ENCODE measurements around the gene MACROH2A2.
"Not testable (repeated sequence)": the region's sequence is repeated elsewhere in the genome, so short reads cannot be mapped to it uniquely, and the experiment has no call there.

The MACROH2A2 gene

DNA sequence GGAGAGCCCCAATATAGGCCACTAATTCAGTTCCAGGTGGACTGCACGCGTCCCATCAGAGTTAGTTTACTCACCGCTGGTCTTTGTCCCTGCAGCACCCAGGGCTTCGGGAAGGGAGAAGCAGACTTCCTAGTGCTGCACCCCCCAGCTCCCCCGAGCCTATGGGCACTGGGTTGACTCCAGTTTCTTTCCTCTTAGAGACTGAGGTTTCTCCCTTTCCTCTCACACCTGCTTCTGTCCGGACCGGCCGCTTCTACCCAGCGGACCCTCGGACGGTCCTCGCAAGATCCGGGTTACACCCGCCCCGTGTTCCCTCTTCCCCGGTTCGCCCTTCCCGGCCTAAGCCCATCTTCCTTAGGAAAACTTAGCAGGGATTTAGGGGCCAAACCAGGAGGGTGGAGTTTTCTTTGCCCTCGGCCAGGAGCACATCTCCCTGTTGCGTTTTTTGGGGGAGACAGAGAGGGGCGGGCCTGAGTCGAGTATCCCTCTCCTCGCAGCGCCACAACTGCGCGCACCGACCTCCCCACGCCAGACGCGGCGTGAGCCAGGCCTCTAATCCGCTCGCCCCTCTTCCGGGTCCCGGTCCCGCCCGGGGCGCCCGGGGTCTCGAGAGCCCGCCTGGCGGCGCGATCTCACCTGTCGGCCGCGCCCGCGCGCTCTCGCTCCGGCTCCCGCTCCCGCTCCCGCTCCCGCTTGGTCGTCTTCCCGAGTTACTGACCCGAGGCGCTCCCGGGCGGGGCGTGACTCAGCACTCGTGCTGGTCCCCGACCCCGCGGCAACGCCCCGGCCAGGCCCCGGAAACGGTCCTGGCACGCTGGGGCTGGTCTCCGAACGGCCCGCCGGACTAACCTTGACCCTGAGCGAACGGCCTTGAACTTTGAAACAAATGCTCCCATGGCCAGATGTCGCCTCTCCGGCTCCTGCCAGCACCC is 79.7 kb downstream of the MACROH2A2 start, which contains the start of gene AIFM2:
AIFM2 (minus strand) TSS at position 728 of the 932 bp plus-strand sequence. CDS start 8,741 bp downstream, outside the sequence.
- DNase-seq: peak; percentile 63

DNA sequence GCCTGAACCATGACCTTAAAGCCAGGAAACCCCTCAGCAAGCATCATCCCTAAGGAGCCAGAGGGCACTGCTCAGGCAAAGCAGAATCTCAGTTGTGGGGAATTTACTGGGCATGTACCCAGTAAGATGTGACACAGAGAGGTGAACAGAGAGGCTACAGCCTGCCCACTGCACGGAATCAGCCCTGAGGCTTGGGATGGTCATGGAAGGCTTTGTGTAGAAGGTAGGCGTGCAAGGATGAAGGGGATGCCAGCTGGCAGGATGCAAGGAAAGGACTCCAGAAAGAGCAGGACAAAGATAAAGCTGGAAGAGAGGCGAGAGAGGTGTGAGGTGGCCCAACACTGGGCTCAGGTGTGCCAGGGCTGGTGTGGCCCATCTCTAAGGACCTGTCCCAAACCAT is 82.4 kb downstream of the MACROH2A2 start:
- DNase-seq: peak; percentile 4

DNA sequence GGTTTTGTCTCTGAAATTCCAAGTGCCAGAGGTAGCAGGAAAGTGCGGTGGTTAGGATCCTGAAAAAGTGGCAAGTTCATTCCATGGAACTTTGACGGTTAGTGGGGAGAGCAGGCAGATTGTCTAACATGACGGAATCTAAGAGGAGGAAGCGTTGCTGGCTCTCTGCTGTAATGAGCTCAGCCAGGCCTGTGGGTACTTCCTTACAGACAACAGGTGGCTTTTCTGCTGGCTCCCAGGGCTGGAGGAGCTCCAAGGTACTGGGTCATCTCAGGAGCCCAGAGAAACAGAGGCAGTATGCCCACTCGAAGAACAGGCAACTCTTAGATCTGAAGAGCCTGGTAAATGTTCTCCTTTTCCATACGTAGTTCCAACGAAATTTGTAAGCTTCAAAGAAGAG is 83.0 kb downstream of the MACROH2A2 start:
- peak; percentile 10 for DNase-seq

DNA sequence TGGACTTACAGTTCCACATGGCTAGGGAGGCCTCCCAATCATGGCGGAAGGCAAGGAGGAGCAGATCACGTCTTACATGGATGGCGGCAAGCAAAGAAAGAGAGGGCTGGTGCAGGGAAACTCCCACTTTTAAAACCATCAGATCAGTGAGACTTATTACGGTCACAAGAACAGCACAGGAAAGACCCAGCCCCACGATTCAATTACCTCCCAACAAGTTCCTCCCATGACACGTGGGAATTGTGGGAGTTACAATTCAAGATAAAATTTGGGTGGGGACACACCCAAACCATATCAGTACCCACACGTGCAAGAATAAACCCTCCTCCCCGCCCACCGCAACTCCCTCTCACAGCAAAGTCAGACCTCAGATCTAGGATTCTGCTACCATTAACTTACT is 84.5 kb downstream of the MACROH2A2 start:
- DNase-seq: no peak

DNA sequence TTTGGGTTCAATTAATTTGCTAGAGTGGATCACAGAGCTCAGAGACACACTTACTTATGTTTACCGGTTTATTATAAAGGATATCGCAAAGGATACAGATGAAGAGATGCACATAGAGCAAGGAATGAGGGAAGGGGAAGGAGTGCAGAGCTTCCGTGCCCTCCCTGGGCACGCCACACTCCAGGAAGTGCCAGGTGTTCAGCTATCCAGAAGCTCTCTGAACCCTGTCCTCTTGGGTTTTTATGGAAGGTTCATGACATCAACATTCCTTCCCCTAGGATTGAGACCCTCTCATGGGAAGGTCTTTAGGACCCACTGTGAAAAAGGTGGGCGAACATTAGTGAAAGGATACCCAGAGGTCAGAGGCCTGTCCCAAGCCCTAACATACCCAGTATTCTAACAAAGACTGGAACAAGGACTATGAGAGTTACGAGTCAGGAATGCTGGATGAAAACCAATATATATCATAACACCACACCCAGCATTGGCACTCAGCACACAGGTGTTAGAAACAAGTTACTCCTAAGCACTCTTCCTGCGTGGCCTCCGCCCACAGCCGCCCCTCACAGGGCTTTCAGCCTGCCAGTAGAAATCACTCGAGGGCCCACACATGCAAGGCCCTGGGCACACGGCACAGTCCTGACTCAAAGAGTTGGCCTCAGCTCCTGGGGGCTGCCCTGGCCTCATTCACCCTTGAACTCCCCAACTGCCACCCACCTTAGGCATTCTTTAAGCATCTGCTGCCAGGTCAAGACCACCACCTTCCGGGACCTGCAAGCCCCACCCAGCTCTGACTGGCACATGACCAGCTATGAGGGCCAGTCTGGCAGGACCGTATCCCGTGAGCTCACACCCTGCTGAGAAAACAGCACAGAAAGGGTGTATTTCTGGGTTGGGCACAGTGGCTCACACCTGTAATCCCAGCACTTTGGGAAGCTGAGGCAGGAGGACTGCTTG is 85.6 kb downstream of the MACROH2A2 start:
- DNase-seq: no peak

DNA sequence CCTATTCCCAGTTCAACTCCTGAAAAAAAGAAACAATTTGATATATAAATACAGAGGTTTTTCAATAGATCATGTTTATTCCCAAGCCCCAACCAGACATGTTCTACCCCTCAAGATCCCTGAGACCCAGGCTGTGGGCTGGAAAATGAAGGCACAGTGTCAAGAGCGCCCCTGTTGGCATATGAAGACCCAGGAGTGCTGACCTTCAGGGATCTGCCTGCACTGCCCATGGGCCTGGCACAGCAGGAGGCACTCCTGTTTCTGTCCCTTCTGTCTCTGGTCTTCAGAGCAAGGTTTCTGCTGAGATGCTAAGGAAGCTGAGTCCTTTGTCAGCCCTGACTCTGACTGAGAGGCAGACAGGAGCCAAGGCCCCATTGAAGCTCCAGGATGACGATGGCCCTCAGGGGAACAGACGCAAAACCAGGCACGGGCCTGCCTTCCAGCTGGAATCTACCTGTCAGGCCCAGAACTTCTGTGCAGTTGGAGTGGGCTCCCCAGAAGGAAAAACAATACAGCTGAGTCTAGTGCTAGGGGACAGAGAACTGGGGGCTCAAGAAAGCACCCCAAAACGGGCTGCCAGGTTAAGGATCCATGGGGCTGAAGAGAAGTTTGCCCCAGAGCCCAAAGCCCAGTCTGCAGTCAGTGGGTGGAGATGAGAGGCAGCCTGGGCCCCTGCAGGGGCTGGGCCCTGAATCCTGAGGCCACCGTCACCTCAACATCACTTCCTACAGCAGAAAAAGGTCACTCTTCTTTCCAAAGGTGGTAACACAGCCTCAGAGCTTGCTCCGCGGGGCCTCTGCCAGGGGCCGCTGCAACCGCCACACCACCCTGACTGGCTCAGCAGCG is 86.7 kb downstream of the MACROH2A2 start:
- no peak for DNase-seq

DNA sequence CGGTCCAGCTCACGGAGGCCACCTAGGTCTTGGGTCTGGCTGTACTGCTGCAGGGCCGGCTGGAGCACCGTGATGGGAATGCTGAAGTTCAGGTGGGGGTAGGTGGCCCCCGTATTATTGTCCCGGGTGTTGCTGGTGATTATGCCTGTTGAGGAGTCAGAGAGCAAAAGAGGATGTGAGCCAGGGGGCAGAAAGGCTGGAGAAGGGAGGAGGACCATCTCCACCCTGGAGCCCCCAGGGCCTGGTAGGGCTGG is 87.3 kb downstream of the MACROH2A2 start:
- DNase-seq: no peak

DNA sequence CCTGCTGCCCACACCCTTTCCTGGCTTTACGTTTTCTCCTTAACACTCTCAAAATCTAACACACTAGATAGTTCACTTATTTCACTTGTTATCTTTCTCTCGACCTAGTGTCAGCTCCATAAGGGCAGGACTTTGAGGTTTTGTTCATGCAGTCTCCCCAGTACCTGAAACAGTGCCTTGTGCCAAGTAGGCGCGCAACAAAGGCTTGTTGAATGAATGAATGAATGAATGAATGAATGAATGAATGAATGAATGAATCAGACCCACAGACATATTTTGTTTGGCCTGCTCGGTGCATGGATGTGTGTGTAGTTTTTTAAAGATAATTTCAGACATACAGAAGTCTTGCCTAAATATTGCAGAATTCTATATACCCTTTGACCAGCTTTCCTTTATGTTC is 87.7 kb downstream of the MACROH2A2 start:
- no peak for DNase-seq

DNA sequence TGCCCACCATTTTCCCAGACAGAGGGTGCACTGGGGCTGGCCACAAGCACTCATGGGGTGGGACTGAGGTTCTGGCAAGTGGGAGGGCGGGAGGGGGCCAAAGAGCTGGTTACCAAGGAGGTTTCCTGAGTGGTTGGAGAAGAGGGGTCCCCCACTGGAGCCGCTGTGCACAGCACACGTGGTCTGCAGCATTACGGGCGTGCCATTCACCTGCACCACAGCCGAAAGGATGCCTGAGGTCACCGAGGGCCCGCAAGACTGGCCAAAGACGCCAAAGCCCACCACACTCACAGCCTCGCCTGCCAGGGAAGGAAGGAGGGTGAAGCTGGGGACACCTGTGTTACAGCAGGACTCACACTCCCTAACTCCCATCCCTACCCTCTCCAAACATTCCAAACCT is 89.9 kb downstream of the MACROH2A2 start:
- no peak for DNase-seq

DNA sequence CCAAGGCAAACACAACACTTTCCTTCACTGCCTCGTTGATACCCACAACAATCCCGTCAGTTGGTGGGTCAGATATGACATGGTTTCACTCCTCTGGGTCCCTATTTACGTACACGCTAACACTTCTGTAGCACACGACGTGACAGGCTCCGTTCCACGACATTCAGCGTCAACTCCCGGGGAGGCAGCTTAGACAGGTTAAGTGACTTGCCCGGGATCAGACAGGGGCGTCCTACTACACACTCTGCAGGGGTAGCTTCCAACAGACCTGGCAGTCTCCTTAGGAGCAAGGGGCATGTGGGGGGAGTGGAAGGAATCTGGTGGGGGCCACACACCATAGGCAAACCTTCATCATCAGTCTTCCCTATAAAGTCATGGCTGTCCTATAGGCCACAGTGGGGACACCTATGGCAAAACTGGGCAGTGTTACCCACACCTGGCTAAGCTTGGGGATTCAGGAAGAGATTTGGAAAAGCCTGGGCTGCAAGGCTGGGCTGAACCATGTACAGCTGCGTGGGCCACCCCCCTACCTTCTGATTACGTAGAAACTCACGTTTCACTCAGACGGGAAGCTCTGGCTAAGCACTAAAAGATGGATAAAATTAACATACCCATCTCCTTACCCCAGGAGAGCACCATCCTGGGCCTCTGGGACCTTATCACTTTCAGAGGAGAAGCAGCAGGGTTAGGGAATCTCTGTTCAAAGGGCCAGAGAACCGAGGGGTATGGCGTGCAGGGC is 91.9 kb downstream of the MACROH2A2 start:
- no peak for DNase-seq

DNA sequence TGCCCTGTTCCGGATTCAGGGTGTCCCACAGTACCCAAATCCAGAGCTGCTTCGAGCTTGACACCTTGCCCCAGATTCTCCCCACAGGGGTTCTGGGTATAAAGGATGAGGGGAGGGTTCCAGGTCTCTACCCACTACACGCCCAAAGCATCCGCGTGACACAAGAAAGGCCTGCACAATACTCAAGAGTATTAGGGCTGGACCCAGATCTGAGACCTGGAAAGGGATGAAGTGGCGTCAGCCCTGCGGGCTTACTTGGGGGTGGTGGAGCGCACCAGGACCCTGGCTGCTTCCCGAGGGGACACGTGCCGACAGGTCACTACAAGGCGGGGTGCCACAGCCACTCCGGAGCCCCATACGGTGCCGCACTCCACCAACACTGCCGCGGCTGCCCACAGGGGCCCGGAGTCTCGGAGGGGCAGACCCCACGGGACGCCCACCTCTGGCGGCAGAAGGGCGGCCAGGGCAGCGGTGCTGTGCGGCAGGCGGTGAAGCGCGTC is 92.6 kb downstream of the MACROH2A2 start:
- no peak for DNase-seq

DNA sequence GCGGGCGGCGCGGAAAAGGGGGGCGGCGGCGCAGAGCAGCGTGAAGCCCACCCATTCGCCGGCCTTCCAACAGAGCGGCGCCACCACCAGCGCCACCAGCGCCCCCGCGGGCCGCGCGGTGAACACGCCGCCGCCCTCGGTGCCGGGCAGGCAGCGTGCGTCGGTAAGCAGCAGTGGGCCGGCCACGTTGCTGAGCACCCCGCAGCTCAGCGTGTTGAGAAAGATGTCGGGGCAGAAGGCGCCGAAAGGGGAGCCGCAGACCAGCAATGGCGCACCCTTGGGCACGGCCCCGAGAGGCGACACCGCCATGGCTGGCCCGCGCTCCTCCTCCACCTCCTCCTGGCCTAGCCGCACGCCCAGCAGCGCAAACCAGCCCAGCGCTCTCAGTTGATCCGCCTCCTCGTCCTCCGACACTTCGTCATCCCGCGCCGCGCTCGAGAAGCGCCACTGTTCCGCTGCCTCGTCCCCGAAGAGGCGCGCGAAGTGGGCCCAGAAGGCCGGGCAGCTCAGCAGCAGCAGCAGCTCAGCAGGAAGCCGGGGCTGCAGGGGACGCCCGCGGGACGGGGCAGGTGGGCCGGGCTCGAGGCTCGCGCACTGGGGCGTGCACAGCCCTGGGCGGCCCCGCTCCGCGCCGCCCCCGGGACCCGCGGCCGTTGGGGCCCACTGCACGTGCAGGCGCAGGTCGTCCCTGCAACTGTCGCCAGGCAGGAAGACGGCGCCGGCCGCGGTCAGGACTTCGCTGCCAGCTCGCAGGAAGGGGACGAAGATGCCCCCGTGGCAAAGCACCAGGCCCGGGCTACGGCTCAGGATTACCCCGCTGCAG is 93.2 kb downstream of the MACROH2A2 start:
- peak; percentile 73 for DNase-seq

DNA sequence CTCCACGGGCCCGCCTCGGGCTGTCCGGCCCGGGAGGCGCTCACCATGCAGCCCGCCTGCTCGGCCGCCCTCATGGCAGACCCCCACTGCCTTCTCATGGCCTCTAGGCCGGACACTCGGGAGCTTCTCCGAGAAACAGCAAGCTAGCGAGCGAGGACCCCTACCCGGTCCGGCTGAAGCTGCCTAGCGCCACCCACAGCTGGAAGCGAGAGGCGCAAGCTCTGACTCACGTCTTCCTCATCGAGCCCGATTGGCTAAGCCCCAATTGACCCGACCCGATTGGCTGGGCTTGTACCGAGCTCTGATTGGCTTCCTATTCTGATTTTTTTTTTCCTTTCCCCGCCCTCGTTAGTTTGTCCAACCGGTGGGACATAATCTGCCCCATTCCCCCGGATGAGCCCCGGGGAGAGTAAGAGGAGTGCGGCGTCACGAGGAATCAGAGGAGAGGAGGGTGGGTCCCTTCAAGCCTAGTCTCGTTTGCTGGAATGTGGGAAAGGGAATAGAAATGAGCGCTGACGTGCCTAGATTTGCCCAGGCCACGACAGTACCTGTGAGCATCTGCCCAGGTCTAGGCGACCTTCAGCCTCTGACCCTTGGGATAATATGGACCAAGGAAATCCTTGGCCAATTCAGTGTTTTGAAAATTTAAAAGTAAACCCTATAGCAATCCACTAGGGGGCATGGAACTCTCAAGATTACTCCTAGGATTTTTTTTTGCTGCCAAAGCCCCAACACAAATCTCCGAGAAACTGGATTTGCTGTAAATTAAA is 94.0 kb downstream of the MACROH2A2 start, which contains the start of gene TYSND1:
TYSND1 (minus strand) TSS at position 212 of the 770 bp plus-strand sequence; CDS start at position 98, 114 bp downstream.
- DNase-seq: peak; percentile 98

DNA sequence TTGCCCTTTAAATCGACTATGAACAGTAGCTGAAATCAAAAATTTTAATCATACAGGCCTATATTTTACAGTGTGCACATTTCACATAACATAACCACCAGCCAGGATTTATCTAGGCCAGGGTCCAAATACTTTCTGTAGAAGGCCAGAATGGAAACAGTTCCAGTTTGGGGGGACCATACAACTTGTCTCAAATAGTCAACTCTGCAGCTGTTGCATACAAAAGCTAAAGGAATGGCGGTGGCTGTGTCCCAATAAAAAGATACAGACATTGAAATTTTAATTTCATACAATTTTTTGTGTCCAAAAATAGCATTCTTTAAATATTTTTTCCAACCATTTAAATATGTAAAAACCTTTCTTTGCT is 94.6 kb downstream of the MACROH2A2 start:
- no peak for DNase-seq

DNA sequence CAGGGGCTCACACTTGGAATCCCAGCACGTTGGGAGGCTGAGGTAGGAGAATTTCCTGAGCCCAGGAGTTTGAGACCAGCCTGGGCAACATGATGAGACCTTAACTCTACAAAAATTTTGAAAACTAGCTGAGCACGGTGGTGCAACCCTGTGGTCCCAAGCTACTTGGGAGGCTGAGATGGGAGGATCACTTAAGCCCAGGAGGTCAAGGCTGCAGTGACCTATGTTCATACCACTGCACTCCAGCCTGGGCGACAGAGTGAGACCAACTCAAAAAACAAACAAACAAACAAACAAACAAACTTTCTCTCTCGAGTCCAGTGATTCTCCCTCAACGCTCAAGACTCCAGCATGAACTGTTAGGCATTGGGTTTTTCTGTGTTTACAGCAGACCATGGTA is 95.9 kb downstream of the MACROH2A2 start:
- no peak for DNase-seq

DNA sequence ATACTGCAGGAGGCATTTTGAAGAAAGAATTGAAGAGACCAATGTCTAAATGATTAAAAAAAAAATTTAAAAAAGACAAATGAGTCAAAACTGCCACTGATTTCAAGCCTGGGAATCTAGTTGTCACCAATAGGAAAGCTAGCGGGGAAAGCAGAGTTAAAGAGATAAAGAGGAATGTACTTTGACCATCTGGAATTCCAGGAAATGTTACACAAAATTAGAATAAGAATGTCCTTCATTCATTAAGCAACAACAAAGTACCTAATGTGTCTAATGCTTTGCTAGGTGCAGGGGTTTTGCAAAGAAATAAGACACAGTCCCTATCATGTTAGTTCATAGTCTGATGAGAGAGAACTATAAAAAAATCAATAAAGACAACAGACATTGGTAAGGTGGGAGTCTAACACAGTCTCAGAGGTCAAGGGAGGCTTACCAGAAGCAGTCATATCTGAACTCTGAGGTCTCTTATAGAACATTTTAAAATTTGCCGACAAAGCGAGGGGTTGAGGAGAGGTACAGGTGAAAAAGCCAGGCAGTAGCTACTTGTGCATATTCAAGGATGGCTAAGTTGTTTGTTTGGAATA is 102.7 kb downstream of the MACROH2A2 start:
- DNase-seq: no peak

DNA sequence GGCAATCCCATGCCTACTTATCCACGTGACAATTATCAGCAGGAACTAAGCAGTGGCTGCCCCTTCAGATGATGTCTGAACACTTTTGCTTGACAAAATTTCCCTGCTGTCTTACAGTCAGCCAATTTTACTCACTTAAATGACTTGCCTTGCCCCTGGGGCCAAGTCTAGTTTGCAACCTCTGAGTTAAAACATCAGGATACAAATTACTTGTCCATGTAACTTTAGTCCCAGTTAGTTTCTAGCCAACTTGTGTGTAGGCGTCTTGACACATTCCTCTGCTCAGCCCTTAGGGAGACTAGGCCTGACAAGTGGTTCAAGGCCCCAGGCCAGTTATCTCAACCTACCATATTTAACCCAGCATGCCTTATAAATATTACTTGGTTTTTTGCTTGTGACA is 105.5 kb downstream of the MACROH2A2 start:
- DNase-seq: no peak

DNA sequence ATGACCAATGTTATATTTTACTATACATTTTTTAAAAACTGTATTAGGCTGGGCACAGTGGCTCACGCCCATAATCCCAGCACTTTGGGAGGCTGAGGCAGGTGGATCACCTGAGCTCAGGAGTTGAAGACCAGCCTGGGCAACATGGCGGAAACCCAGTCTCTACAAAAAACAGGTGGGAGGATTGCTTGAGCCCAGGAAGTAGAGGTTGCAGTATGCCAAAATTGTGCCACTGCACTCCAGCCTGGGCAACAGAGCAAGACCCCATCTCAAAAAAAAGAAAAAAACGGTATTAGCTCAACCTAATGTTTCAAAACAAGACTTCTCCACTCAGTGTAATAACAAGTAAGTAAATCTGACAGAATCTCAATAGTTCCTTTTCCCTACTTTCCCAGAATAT is 106.7 kb downstream of the MACROH2A2 start:
- not testable (repeated sequence) for DNase-seq

DNA sequence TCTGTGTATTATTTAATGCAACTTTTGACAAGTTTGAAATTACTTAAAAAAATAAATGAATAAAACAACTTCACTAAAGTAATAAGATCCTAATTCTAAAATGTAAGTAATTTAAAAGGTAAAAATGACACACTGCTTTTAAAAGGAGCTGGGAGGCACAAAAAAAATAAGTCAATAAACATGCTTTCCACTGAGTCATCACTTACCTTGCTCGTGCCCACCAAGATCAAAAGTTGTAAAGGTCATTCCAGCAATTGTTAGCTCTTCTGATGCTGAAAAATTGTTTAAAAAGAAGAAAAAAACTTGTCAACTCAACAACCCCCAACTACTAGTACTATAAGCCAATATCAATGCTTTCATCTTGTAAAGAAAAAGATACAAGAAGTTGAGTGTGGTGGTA is 108.2 kb downstream of the MACROH2A2 start:
- no peak for DNase-seq

All from right hindlimb (tissue), 1 donor.